ENCODE data around the gene VEZT.

- TF ChIP-seq ZFX (IDR thresholded peaks at IDR 0.05) (no peak), CTCF (conservative IDR thresholded peaks at IDR 0.05) (no peak)
These were observed 53.9 kb downstream of the VEZT start for GRCh38 chr12:95271465-95271864.

Data from C4-2B (cell line).